Fibroblast of mammary gland (primary cell): ENCODE results near the gene S100G.

Experiments used
- DNase-seq: peaks from one replicate; pipeline ENCODE4 v3.0.0-alpha.2; 2010; ENCODE audit warnings: low read depth
- H3K4me3 ChIP-seq: 2 replicates; pipeline ENCODE4 v1.5.1; 2011; ENCODE audit warnings: low read depth, mild to moderate bottlenecking, low read length, moderate library complexity; ENCODE audit not compliant: control insufficient read depth
- TF ChIP-seq, protein P1 (sequence below): conservative IDR thresholded peaks from 2 replicates; pipeline ENCODE4 v1.5.1; 2011; ENCODE audit warnings: low read depth, low read length, inconsistent platforms; ENCODE audit not compliant: control insufficient read depth, insufficient read depth

S100G gene

DNA sequence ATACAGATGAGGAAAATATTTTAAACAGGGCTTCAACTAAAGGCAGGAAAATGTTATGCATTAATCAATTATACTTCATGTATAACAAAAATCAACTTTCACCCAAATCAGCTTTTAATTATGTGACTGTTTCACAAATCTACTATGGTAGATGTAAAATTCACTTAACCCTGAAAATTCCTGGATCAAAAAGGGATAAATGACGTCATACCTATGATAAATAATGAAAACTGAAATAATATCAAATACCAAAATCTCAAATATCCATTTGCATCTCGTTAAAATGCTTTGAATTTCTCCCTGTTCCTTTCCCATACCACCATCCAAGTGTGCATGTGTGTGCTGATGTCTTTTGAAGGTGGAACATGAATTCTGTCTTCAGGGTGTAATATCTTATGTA lies 11.5 kb downstream of the S100G start:
- no peak overlapping the region for H3K4me3 ChIP-seq
- TF ChIP-seq, protein P1, sequence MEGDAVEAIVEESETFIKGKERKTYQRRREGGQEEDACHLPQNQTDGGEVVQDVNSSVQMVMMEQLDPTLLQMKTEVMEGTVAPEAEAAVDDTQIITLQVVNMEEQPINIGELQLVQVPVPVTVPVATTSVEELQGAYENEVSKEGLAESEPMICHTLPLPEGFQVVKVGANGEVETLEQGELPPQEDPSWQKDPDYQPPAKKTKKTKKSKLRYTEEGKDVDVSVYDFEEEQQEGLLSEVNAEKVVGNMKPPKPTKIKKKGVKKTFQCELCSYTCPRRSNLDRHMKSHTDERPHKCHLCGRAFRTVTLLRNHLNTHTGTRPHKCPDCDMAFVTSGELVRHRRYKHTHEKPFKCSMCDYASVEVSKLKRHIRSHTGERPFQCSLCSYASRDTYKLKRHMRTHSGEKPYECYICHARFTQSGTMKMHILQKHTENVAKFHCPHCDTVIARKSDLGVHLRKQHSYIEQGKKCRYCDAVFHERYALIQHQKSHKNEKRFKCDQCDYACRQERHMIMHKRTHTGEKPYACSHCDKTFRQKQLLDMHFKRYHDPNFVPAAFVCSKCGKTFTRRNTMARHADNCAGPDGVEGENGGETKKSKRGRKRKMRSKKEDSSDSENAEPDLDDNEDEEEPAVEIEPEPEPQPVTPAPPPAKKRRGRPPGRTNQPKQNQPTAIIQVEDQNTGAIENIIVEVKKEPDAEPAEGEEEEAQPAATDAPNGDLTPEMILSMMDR: no peak
- DNase-seq: no peak

DNA sequence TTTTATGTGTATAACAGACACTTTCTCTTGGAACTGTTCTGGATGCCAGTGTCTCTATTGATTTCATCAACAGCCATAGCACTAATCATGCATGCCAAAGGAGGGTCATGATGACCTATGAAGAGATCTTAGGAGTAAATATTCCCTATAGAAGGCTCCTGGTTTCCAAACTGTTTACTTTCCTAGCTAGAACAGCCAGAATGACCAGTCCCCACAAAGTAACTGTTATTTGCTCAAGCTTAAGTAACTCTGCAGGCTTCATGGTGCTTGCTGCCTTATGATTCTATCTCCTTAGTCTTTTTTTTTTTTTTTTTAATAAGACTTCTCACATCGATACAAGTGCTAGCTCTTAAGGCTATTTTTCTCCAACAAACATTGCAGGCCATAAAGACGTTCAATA lies 12.4 kb downstream of the S100G start:
- H3K4me3 ChIP-seq: no peak overlapping the region
- TF ChIP-seq, protein P1: no peak
- DNase-seq: no peak

DNA sequence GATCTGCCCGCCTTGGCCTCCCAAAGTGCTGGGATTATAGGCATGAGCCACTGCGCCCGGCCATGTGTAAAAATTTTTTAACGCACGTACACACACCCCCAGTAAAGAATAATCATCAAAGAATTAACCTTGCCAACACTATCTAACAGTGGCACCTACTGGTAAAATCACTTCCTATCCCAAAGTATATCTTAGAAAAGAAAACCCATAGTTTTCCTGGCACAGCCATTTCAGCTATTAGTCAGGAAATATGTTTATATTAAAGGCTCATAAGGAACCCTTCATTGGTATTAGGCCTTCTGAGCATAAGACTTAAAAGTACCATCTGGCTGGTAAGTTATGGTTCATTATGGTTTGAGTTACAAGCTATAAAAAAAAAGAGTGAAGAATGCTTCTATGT lies 14.1 kb downstream of the S100G start:
- no peak overlapping the region for H3K4me3 ChIP-seq
- TF ChIP-seq, protein P1: peak; percentile 24
- DNase-seq: peak; percentile 59

DNA sequence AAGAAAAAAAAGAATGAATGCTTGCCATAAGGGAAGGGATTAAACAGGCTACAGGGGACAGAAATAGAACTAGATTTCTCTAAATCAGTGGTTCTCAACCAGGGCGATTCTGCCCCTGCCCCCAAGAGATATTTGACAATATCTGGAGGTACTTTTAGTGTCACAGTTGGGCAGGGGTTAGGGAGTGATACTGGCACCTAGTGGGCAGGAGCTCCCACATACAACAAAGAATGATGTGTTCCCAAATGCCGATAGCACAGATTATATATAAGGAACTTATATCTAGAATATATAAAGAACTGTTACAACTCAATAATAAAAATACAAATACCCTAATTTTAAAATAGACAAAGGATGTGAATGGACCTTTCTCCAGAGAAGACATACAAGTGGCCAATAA lies 14.7 kb downstream of the S100G start:
- TF ChIP-seq, protein P1: peak; percentile 13
- no peak for DNase-seq
- no peak overlapping the region for H3K4me3 ChIP-seq

DNA sequence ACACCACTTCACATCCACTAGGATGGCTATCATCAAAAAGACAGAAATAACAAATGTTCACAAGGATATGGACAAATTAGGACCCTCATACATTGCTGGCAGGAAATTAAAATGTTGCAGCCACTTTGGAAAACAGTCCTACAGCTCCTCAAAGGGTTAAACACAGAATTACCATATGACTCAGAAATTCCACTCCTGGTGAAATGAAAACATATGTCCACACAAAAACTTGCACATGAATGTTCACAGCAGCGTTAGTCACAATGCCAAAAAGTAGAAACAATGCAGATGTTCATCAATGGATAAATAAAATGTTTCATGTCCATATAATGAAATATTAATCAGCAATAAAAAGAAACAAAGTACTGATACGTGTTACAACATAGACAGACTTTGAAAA lies 15.1 kb downstream of the S100G start:
- TF ChIP-seq, protein P1: no peak

DNA sequence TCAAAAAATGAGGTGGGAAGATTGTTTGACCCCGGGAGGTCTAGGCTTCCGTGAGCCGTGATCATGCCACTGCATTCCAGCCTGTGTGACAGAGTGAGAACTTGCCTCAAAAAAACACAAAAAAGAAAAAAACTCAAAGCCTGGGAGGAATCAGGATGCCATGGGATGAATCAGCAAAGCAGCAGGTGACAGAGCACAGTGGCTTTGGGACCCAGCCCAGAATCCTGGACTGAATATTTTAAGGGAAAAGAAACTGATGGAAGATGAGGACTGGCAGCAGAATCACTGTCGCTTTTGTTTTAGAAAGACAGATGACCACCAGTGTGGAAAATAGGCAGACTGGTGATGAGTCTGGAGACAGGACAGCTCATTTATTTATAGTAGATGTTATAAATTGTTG lies 16.6 kb downstream of the S100G start:
- H3K4me3 ChIP-seq: no peak overlapping the region
- TF ChIP-seq, protein P1: no peak
- peak; percentile 33 for DNase-seq

More for the DNA sequence above, 15.1 kb downstream of the S100G start:
- peak; percentile 80 for DNase-seq
- H3K4me3 ChIP-seq: no peak overlapping the region

DNA sequence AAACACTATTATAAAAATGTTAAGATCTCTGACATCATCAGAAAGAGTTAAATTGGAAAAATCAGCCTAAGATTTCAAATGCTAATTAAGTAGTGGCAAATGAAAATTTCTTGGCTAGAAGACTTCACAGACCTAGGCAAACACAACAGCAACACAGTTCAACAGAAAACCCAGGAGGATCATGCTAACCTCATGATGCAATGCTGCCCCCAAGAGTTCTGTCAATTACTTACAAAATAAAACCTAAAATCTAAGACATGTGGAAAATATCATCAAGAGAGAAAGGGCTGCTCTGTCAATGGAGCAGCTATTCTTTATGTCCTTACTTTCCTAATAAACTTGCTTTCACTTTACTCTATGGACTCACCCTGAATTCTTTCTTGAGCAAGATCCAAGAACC lies 21.0 kb downstream of the S100G start:
- H3K4me3 ChIP-seq: no peak overlapping the region
- peak; percentile 74 for DNase-seq
- TF ChIP-seq, protein P1: peak; percentile 44
